K562 (cell line): ENCODE data around the gene RUFY2. TPM values are rescaled to one million over a fixed set of nuclear protein-coding genes. Genes with fewer than 3 reads are reported as not detected.

ENCODE experiments used
- ARID1B ChIP-seq: fragments of 450-650 bp; IDR thresholded peaks from 2 replicates; pipeline ENCODE4 v1.6.1; 2016; ENCODE audit warnings: antibody characterized with exemption, mild to moderate bottlenecking, inconsistent platforms
- BRCA1 ChIP-seq, 2 experiments: fragments of 450-650 bp in 1 of 2; sonication (generic) in 1 of 2; formaldehyde crosslinking in 1 of 2; IDR thresholded peaks; 2 replicates each; pipeline versions ENCODE4 v1.5.0 to v1.6.1; 2017 to 2020; ENCODE audit warnings: mild to moderate bottlenecking in 1 of 2, missing genetic modification reagents in 1 of 2
- E4F1 ChIP-seq: fragments of 250-450 bp; sonication (Bioruptor Pico); IDR thresholded peaks from 2 replicates; pipeline ENCODE4 v1.5.0; 2021; ENCODE audit warnings: mild to moderate bottlenecking, borderline replicate concordance
- EP400 ChIP-seq: fragments of 450-650 bp; IDR thresholded peaks from 2 replicates; pipeline ENCODE4 v1.6.1; 2017; ENCODE audit warnings: antibody characterized with exemption, mild to moderate bottlenecking, moderate library complexity
- GABPA ChIP-seq: fragments of 200-800 bp; sonication (Bioruptor generic); conservative IDR thresholded peaks from 2 replicates; pipeline ENCODE4 v1.6.1; 2016; ENCODE audit warnings: low read depth, missing genetic modification characterization, missing compliant biosample characterization
- KLF10 ChIP-seq: fragments of 250-450 bp; sonication (Bioruptor Pico); IDR thresholded peaks from 2 replicates; pipeline ENCODE4 v1.6.1; 2021; ENCODE audit warnings: matching md5 sums
- MLX ChIP-seq, 2 experiments: fragments of 450-650 bp in 1 of 2; sonication (generic) in 1 of 2; formaldehyde crosslinking; conservative IDR thresholded peaks; 2 replicates each; pipeline versions ENCODE4 v1.4.0 to v1.8.1; 2020 to 2022; ENCODE audit warnings: mild to moderate bottlenecking in 1 of 2, missing genetic modification reagents in 1 of 2
- NFRKB ChIP-seq: fragments of 450-650 bp; IDR thresholded peaks from 2 replicates; pipeline ENCODE4 v1.6.1; 2016; ENCODE audit warnings: low read depth
- NONO ChIP-seq, 2 experiments: fragments of 200-400 bp in 1 of 2; fragments of 450-650 bp in 1 of 2; formaldehyde crosslinking in 1 of 2; IDR thresholded peaks; 2 replicates each; pipeline ENCODE4 v1.6.1; 2017; ENCODE audit warnings: low read depth in 2 of 2, mild to moderate bottlenecking in 2 of 2, moderate library complexity in 2 of 2, low read length in 1 of 2
- PHB ChIP-seq: fragments of 250-450 bp; sonication (Bioruptor Pico); IDR thresholded peaks from 2 replicates; pipeline ENCODE4 v1.5.0; 2021
- RAD51 ChIP-seq: fragments of 450-650 bp; IDR thresholded peaks from 2 replicates; pipeline ENCODE4 v1.7.1; 2016; ENCODE audit warnings: low read depth, mild to moderate bottlenecking, borderline replicate concordance
- SUPT5H ChIP-seq: fragments of 450-650 bp; IDR thresholded peaks from 2 replicates; pipeline ENCODE4 v1.6.1; 2016
- TEAD2 ChIP-seq: fragments of 450-650 bp; IDR thresholded peaks from 2 replicates; pipeline ENCODE4 v1.6.1; 2016; ENCODE audit warnings: missing genetic modification characterization, control low read depth, missing compliant biosample characterization
- XRCC3 ChIP-seq: fragments of 450-650 bp; IDR thresholded peaks from 2 replicates; pipeline ENCODE4 v1.6.1; 2017; ENCODE audit warnings: mild to moderate bottlenecking, moderate library complexity
- ZHX1 ChIP-seq: fragments of 150-350 bp; conservative IDR thresholded peaks from 2 replicates; pipeline ENCODE4 v1.6.1; 2014; ENCODE audit warnings: low read length
- ZNF277 ChIP-seq: fragments of 250-450 bp; sonication (Bioruptor Pico); IDR thresholded peaks from 2 replicates; pipeline ENCODE4 v1.8.0; 2022; ENCODE audit warnings: inconsistent platforms, mild to moderate bottlenecking, moderate library complexity, borderline replicate concordance
- ZNF778 ChIP-seq: fragments of 450-650 bp; formaldehyde crosslinking; IDR thresholded peaks from 2 replicates; pipeline ENCODE4 v1.4.0; 2020; ENCODE audit warnings: mild to moderate bottlenecking, moderate library complexity
- ZNF785 ChIP-seq: fragments of 250-450 bp; sonication (Bioruptor Pico); IDR thresholded peaks from 2 replicates; pipeline ENCODE4 v1.4.0; 2020; ENCODE audit warnings: mild to moderate bottlenecking
- polyA plus RNA-seq, 8 experiments: library from polyadenylated mRNA; depleted of rRNA in 4 of 8; stranded (reverse) in 5 of 8; unstranded in 3 of 8; fragments of >200 nt; fragmentation: Nextera tagmentation in 2 of 8; fragmentation: Illumina TruSeq in 1 of 8; extraction: Ambion mirVana in 2 of 8; extraction: Trizol in 1 of 8; gene quantifications; 2 replicates each; pipeline versions ENCODE4 v1.2.1 to v1.2.3, GENCODE V29; 2011 to 2014; ENCODE audit warnings: inconsistent platforms in 1 of 8, missing spikeins in 1 of 8
- total RNA-seq, 7 experiments: library from RNA; depleted of rRNA in 6 of 7; stranded (reverse); fragments of >200 nt in 6 of 7; fragmentation: Illumina TruSeq in 2 of 7; extraction: Trizol in 2 of 7; gene quantifications; 2 replicates each; pipeline versions ENCODE4 v1.2.1 to v1.2.3, GENCODE V29; 2011 to 2021; ENCODE audit warnings: low replicate concordance in 1 of 7
- TF ChIP-seq, protein P1 (sequence below): sonication (generic); formaldehyde crosslinking; IDR thresholded peaks from 2 replicates; pipeline ENCODE4 v1.8.0; 2022; ENCODE audit warnings: mild to moderate bottlenecking, missing genetic modification reagents

Gene RUFY2
- total and polyA plus RNA-seq, 9 of the 15 experiments (the other 6 are each of a cell fraction or from before 2014, with no cell fraction given): 3.7 to 20.1 (median 12.6) TPM

DNA sequence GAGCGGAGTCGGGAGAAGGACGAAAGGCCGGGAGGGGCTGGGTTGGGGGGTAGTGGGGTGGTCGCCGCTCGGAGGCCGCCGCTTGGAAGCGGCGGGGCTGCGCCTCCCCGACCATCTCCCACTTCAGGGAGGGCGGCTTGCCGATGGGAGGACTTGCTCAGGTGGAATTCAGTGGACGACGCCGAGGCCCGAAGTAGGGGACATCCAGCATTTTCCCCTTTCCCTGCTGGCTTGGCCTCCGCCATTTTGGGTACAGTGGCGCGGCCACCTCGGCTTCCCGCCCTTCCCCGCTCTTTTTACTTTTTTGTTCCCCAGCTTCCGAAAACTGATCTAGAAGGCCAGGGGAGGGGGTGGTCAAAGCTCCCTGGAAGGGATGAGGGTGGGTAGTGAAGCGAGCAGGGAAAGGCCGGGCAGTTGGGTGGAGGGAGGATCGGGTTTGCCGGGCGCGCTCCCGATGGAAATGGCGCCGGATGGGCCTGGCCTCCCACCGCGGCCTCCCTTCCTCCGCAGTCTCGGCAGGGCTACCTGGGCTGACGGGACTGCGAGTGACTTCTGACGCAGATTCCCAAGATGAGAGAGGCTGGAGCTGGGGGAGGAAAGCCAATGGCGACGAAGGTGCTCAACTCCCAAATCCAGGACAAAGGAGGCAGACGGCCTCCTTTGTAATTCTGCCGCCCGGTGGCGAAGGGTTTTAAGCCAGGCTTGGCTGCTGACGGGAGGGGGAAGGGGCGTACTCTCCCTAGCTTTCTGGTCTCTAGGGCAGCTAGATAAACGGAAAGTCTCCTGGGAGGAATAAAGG is 74.6 kb downstream of the RUFY2 start, which contains the start of gene PBLD (continued):
- TF ChIP-seq TEAD2: no peak
- TF ChIP-seq, protein P1, sequence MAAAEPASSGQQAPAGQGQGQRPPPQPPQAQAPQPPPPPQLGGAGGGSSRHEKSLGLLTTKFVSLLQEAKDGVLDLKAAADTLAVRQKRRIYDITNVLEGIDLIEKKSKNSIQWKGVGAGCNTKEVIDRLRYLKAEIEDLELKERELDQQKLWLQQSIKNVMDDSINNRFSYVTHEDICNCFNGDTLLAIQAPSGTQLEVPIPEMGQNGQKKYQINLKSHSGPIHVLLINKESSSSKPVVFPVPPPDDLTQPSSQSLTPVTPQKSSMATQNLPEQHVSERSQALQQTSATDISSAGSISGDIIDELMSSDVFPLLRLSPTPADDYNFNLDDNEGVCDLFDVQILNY (CRISPR knock-in tag): peak; percentile 73; the same call in 1 of the 2 replicates
- TF ChIP-seq EP400: peak; percentile 83
- no peak for TF ChIP-seq E4F1 (CRISPR knock-in tag)
- TF ChIP-seq PHB (CRISPR knock-in tag): peak; percentile 83; the same call in 1 of the 2 replicates
- TF ChIP-seq ZNF778 (CRISPR knock-in tag): no peak
- TF ChIP-seq NONO (IDR thresholded peaks at IDR 0.05; ENCODE audit: low read depth in 2 of 2, low read length in 1 of 2): peak in 1 of 2 experiments; percentile 41; a peak in 1 of 4 replicates
- peak; percentile 37; the same call in 1 of the 2 replicates for TF ChIP-seq RAD51
- TF ChIP-seq BRCA1 (IDR thresholded peaks at IDR 0.05): no peak
- peak; percentile 76; the same call in 1 of the 2 replicates for TF ChIP-seq BRCA1 (CRISPR knock-in tag; IDR thresholded peaks at IDR 0.05)
- TF ChIP-seq GABPA (tag): no peak; the same call in 1 of the 2 replicates
- TF ChIP-seq ZNF785 (CRISPR knock-in tag): no peak
- TF ChIP-seq ZHX1: no peak
- 0 out of 4 replicates have a peak, but pooled peaks of 1 of the 2 experiments have one; percentile 63 for TF ChIP-seq MLX (CRISPR knock-in tag; conservative IDR thresholded peaks at IDR 0.05)
- TF ChIP-seq NFRKB: peak; percentile 99
- TF ChIP-seq ZNF277 (CRISPR knock-in tag): no peak
- TF ChIP-seq XRCC3: no peak
- TF ChIP-seq SUPT5H: peak; percentile 68
- peak; percentile 48 for TF ChIP-seq ARID1B
- TF ChIP-seq KLF10 (CRISPR knock-in tag): 0 out of 2 replicates have a peak, but pooled peaks have one; percentile 18
